ENCODE measurements around the gene GPR160.
A peak's percentile ranks its signal among the peaks of the same experiment; 100 is the strongest.
"Not testable (repeated sequence)": the region's sequence is repeated elsewhere in the genome, so short reads cannot be mapped to it uniquely, and the experiment has no call there.

The GPR160 gene, protein sequence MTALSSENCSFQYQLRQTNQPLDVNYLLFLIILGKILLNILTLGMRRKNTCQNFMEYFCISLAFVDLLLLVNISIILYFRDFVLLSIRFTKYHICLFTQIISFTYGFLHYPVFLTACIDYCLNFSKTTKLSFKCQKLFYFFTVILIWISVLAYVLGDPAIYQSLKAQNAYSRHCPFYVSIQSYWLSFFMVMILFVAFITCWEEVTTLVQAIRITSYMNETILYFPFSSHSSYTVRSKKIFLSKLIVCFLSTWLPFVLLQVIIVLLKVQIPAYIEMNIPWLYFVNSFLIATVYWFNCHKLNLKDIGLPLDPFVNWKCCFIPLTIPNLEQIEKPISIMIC

DNA sequence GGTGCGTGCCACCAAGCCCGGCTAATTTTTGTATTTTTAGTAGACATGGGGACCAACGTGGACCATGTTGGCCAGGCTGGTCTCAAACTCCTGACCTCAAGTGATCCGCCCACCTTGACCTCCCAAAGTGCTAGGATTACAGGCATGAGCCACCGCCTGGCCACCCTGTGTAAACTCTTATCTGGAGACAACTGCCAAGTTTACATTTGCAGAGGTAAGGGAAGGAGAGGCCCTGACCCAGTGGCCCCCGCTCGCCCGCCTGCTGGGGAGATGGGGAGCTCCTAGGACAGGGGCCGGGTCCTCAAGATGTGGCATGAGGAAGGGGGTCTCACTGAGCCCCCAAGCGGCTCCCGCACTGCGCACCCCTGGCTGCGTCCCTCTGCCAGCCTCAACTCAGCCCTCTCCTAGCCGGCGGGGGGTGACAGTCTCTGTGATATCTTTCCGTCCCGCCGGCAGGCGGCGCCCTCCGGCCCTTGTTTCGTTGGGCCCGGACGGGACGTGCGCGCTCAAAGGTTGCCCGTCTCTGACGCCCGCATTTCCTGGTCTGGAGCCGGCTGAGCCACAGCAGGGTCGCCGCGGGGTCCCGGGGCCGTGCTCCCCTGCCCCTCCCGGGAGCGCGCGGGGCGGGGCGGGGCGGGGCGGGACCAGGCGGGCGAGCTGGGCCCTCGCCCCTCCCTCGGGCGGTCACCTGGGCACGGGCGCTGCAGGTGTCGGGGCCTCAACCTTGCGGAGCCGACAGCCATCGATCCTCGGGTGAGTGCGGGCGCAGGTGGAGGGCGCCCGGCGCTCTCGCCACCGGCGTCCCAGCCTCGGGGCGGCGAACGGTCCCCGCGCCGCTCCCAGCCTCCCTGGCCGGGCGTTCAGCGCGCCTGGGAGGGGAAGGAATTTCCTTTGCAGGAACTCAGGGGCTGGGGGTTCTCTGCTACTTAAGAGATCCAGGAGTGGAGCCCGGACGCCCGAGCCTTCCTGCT, at the start of gene GPR160:
GPR160 (plus strand) TSS at position 533 of the 971 bp plus-strand sequence. CDS start 45,978 bp downstream, outside the sequence.
- no peak for FAIRE-seq

DNA sequence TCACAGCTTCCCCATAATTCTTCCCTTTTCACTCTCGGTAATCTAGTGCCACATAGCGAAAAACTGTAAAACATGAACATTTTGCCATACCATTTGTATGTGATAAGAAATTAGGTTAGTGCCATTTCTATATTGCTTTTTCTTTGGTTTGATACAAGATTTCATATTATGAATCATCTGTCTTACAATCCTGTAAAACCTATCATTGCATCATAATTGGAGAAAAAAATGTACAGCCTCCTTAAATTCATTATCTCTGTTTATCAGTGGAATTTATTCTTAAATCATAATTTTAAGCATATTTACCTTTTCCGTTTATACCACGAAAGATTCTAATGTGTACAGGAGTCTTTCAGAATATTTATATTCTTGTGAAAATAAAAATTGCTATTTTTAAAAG, 47.4 kb upstream of the GPR160 start:
- peak; percentile 3 for FAIRE-seq

GRCh38 chr3:169992156-169992555, 45.6 kb upstream of the GPR160 start:
- no peak for FAIRE-seq

DNA sequence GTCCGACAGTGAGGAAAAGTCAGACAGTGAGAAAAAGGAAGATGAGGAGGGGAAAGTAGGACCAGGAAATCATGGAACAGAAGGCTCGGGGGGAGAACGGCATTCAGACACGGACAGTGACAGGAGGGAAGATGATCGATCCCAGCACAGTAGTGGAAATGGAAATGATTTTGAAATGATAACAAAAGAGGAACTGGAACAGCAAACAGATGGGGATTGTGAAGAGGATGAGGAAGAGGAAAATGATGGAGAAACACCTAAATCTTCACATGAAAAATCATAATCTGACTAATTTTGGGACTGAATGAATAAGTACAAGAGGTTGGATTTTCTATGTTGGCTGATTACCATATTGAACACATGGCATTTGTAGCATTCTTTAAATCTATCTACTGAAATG, 45.0 kb upstream of the GPR160 start:
- no peak for FAIRE-seq

DNA sequence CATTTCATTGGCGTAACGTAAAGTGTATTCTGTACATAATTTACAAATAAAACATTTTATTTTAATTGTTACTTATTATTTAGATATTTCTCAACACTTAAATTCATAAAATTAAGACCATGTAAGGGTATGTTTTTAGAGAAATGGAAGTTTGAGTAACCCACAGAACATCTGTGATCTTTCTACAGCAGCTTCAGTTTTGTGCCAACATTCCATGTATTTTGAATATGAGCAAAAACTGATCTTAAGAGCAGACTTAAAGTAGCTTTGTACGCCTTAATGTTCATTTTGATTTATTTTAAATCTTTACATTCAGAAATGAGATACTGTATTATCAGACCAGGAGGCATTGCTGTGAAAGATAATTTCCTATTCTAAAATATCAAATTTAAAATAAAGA, 44.0 kb upstream of the GPR160 start:
- no peak for FAIRE-seq

DNA sequence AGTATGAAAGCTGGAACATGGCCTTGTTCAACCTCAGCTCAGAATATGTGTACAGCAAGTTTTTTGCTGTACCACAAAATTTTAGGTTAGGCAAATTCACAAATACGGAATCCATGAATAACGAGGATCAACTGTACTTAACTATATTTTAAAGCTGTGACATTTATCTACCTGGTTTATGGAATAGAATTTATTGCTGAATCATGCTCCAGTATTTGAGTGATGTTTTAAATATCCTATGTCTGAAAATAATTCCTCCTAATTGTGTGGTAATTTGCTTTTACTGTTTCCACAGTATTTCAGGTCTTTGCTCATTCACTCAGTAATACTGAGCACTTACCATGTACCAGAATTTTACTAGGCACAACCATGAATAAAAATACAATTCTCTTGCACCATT, 41.7 kb upstream of the GPR160 start:
- no peak for FAIRE-seq

DNA sequence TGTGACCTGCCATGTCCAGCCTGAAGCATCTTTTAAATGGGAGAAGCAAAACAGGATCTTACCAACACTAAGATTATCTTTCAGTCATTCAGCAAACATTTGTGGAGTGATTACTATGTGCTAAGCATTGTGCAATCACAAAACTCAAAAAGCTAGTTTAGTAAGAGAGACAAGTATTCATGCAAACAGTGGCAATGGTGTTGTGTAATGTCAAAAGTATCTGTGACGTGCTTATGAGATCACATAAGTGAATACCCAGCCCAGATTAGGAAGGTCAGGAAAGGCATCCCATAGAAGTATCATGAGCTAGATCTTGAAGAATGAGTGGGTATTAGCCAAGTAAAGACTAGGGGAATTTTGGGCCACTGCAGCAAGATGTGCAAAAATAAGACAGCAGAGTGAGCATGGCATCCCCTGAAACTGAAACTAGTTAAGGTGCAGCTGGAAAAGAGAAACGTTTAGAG, 39.1 kb upstream of the GPR160 start:
- no peak for FAIRE-seq

GRCh38 chr3:169999433-169999832, 38.4 kb upstream of the GPR160 start:
- no peak for FAIRE-seq

DNA sequence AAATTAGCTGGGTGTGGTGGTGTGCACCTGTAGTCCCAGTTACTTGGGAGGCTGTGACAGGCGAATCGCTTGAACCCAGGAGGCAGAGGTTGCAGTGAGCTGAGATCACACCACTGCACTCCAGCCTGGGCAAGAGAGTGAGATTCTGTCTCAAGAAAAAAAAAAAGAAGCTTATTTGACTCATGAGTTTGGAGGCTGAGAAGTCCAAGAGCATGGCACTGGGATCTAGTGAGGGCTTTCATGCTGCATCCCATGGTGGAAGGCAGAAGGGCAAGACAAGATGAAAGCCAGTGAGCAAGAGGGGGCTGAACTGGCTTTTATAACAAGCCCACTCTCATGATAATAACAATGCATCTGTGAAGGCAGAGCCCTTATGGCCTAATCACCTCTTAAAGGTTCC, 37.7 kb upstream of the GPR160 start:
- no peak for FAIRE-seq

GRCh38 chr3:170002231-170002630, 35.6 kb upstream of the GPR160 start:
- no peak for FAIRE-seq

DNA sequence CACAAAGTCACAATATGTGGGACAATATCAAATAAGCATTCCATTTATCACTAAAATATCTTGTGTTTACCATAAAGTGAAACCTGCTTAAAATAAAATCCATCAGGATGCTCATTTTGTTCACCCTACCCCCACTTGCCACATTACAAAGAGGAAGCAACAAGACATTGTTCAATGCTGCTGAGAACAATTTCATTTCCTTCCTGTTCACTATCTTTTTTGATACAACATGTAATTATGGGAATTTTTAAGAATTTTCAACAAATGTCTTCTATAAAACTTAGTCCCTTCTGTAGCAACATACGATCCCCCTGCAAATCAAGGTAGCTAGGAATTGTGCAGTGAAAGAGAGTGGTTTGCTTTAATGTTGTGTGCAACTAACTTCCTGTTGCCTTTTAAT, 34.9 kb upstream of the GPR160 start:
- FAIRE-seq, result no peak

GRCh38 chr3:170003881-170004356, 33.9 kb upstream of the GPR160 start:
- FAIRE-seq, result no peak

DNA sequence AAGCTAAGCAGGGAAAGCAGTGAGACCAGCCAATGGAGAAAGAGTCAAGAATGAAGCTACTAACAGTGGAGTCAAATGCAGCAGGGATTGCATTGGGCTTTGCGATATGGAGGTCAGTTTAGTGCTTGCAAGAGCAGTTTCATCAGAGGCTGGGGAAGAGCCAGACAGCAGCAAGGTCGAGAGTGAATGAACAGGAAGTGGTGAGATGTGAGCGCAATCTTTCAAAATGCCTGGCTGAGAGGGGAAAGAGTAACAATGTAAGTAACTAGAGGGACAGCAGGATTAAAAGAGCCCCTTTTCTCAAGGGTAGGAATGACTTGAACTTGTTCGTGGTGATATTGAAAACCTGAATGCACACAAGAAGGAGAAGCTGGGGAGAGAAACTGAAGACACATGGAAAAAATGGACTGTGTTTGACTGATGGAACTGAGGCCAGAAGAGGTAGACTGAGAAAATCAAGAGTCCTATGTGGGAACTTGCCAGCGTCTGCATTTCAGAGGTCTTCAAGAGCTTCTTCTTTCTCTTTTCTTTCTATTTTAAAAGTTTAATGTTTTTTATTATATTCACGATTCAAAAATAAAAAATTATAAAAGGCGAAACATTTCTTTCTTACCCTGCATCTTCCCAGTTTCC, 30.6 kb upstream of the GPR160 start:
- FAIRE-seq, result no peak

GRCh38 chr3:170010498-170010897, 27.3 kb upstream of the GPR160 start:
- no peak for FAIRE-seq

GRCh38 chr3:170012683-170013400, 25.0 kb upstream of the GPR160 start:
- FAIRE-seq, result no peak

DNA sequence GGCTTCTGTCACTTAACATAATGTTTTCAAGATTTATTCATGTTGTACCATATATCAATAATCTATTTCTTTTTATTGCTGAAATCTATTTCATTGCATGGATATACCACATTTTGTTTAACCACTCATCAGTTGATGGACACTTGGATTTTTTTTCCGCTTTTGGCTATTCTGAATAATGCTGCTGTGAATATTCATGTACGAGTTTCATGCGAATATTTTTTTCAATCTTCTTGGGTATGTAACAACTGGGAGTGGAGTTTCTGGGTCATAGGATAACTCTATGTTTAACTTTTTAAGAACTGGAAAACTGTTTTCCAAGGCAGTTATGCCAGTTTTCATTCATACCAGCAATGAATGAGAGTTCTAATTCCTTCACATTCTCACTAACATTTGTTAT, 21.7 kb upstream of the GPR160 start:
- no peak for FAIRE-seq

GRCh38 chr3:170019306-170019705, 18.5 kb upstream of the GPR160 start:
- not testable (repeated sequence) for FAIRE-seq

DNA sequence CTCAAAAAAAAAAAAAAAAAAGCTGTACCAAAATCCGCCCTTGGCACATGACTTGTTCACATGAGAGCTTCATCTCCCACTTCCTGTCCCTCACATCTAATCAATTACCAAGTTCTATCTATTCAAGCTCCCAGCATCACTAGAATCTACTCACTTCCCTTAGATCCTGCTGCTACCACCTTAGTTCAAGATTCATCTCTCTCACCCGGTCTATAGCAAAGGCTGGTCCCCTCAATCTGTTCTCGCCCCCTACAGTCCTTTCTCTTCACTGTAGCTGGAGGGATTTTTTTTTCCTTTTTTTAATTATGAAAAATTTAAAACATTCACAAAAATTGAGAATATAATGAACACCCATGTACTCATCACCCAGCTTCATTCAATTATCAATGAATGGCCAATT, 16.7 kb upstream of the GPR160 start:
- FAIRE-seq, result peak; percentile 27

DNA sequence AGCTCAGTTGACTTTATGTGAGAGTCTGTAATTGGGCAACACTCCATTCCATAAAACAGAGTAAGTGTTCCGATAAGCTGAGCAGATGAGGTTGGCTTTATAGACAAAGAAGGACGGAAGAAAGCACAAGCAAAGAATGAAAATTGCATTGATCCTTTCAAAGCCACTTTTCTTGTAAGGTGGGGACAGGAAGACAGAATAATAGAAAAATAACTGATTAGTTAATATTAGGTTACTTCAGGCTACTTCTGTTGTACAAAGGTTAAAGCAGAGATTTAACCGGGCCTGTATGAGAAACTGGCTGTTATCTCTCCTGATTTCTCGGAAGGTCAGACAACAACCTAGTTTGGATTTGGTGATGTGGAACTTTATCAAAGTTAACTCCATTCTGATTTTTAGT, 15.5 kb upstream of the GPR160 start:
- FAIRE-seq, result no peak

GRCh38 chr3:170023165-170023564, 14.6 kb upstream of the GPR160 start:
- FAIRE-seq, result no peak

DNA sequence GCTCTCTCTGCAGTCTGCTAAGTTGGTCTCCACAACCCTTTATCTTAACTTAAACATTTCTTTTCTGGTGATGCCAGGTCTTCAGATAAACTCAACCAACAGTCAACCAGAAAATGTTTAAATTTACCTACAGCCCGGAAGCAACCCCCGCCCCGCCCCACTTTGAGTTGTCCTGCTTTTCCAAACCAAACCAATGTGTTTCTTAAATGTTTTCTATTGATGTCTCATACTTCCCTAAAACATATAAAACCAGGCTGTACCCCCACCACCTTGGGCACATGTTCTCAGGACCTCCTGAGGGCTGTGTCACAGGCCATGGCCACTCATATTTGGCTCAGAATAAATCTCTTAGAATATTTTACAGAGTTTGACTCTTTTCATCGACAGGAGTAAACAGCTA, 13.2 kb upstream of the GPR160 start:
- FAIRE-seq, result no peak

Data from G401.6 (cell line).